K562 treated with DMSO at 1 percent for 4 hours (cell line): ENCODE data around the gene CD4. TPM values are rescaled to one million over a fixed set of nuclear protein-coding genes. Genes with fewer than 3 reads are reported as not detected.

ENCODE experiments used
- total RNA-seq: library from RNA; unstranded; fragments of 300-600 nt; gene quantifications from 2 replicates; pipeline ENCODE4 v1.2.3, GENCODE V29; 2022; ENCODE audit not compliant: insufficient read depth

CD4 gene
- not detected in 2 replicates for total RNA-seq

GRCh38 chr12:6788972-6789924 is at the start of gene CD4:
TSS of gene CD4 (plus strand) at chr12:6789528. CDS start at chr12:6800139, 10,611 bp downstream.

GRCh38 chr12:6752921-6753771 is 36.2 kb upstream of the CD4 start, which contains the start of gene MLF2:
TSS of gene MLF2 (minus strand) at chr12:6753141. CDS start at chr12:6752334, 807 bp downstream.

GRCh38 chr12:6765634-6766581 is 23.4 kb upstream of the CD4 start, which contains the start of gene PTMS:
TSS of gene PTMS (plus strand) at chr12:6766363. CDS start at chr12:6766706, 343 bp downstream.

GRCh38 chr12:6772331-6772695 is 17.0 kb upstream of the CD4 start, which contains the start of gene LAG3:
TSS of gene LAG3 (plus strand) at chr12:6772520. CDS start at chr12:6772853, 333 bp downstream.

GRCh38 chr12:6821591-6822425 is 32.5 kb downstream of the CD4 start, which contains the start of gene GPR162:
TSS of gene GPR162 (plus strand) at chr12:6821821. CDS start at chr12:6823899, 2,078 bp downstream.

GRCh38 chr12:6827982-6828780 is 38.9 kb downstream of the CD4 start, which contains the start of gene P3H3:
TSS of gene P3H3 (plus strand) at chr12:6828407. CDS start at chr12:6828441, 34 bp downstream.

GRCh38 chr12:6840761-6841515 is 51.6 kb downstream of the CD4 start, which contains the start of gene GNB3:
TSS of gene GNB3 (plus strand) at chr12:6840925. CDS start at chr12:6841288, 363 bp downstream.

GRCh38 chr12:6851153-6851920 is 62.0 kb downstream of the CD4 start, which contains the start of gene CDCA3:
TSS of gene CDCA3 (minus strand) at chr12:6851286. CDS start at chr12:6850952, 334 bp downstream.

GRCh38 chr12:6851921-6852650 is 62.8 kb downstream of the CD4 start, which contains the start of gene USP5:
TSS of gene USP5 (plus strand) at chr12:6852150. CDS start at chr12:6852180, 30 bp downstream.

GRCh38 chr12:6867413-6868210 is 78.3 kb downstream of the CD4 start, which contains the start of gene TPI1:
TSS of gene TPI1 (plus strand) at chr12:6867531. CDS start at chr12:6867567, 36 bp downstream.

Other genes starting within 250 kb of the CD4 start
- gene IFFO1, start 233.5 kb upstream of the CD4 start, total RNA-seq, result 0.48 TPM in 1 of 2 replicates, not detected in the other
- gene NOP2, start 221.2 kb upstream of the CD4 start, total RNA-seq, result 12.4 and 24.6 TPM in 2 replicates
- gene CHD4, start 182.1 kb upstream of the CD4 start, total RNA-seq, result 215 and 222 TPM in 2 replicates
- 3.5 and 4.3 TPM in 2 replicates for gene LPAR5, start 153.6 kb upstream of the CD4 start, total RNA-seq
- gene ACRBP, start 142.1 kb upstream of the CD4 start, total RNA-seq, result 6.0 and 7.1 TPM in 2 replicates
- gene ING4, start 126.4 kb upstream of the CD4 start, total RNA-seq, result 26.4 and 28.2 TPM in 2 replicates
- 25.5 and 32.4 TPM in 2 replicates for gene ZNF384, start 100.2 kb upstream of the CD4 start, total RNA-seq
- gene PIANP, start 88.7 kb upstream of the CD4 start, total RNA-seq, result not detected in 2 replicates
- gene COPS7A, start 65.5 kb upstream of the CD4 start, total RNA-seq, result 33.5 and 37.2 TPM in 2 replicates
- 148 and 156 TPM in 2 replicates for gene MLF2, start 36.4 kb upstream of the CD4 start, total RNA-seq
- gene PTMS, start 23.2 kb upstream of the CD4 start, total RNA-seq, result 322 and 327 TPM in 2 replicates
- gene LAG3, start 17.0 kb upstream of the CD4 start, total RNA-seq, result 2.2 and 2.8 TPM in 2 replicates
- 1.8 and 3.1 TPM in 2 replicates for gene GPR162, start 32.3 kb downstream of the CD4 start, total RNA-seq
- gene P3H3, start 38.9 kb downstream of the CD4 start, total RNA-seq, result 11.9 and 14.1 TPM in 2 replicates
- 3.6 and 4.6 TPM in 2 replicates for gene GNB3, start 51.4 kb downstream of the CD4 start, total RNA-seq
- 20.1 and 29.7 TPM in 2 replicates for gene CDCA3, start 61.8 kb downstream of the CD4 start, total RNA-seq
- gene USP5, start 62.6 kb downstream of the CD4 start, total RNA-seq, result 50.5 and 51.1 TPM in 2 replicates
- gene TPI1, start 78.0 kb downstream of the CD4 start, total RNA-seq, result 475 and 496 TPM in 2 replicates
- 2.5 and 5.2 TPM in 2 replicates for gene SPSB2, start 83.8 kb downstream of the CD4 start, total RNA-seq
- 4.7 and 5.7 TPM in 2 replicates for gene LRRC23, start 115.3 kb downstream of the CD4 start, total RNA-seq
- 33.9 and 35.4 TPM in 2 replicates for gene ENO2, start 125.1 kb downstream of the CD4 start, total RNA-seq
- gene ATN1, start 138.4 kb downstream of the CD4 start, total RNA-seq, result 34.8 and 43.7 TPM in 2 replicates
- gene RNU7-1, start 154.3 kb downstream of the CD4 start, total RNA-seq, result not detected in 2 replicates
- gene C12orf57, start 154.5 kb downstream of the CD4 start, total RNA-seq, result 524 and 553 TPM in 2 replicates
- gene PTPN6, start 161.8 kb downstream of the CD4 start, total RNA-seq, result 6.5 and 16.4 TPM in 2 replicates
- 297 and 310 TPM in 2 replicates for gene PHB2, start 181.1 kb downstream of the CD4 start, total RNA-seq
- gene EMG1, start 181.4 kb downstream of the CD4 start, total RNA-seq, result 7.9 and 15.0 TPM in 2 replicates
- 23.4 and 23.6 TPM in 2 replicates for gene LPCAT3, start 228.9 kb downstream of the CD4 start, total RNA-seq